NCI-H460 (cell line): ENCODE measurements around the gene AGPAT2. TPM values are rescaled to one million over a fixed set of nuclear protein-coding genes. Genes with fewer than 3 reads are reported as not detected.

ENCODE experiments used
- DNase-seq: peaks from one replicate; pipeline ENCODE4 v3.0.0-alpha.2; 2016; ENCODE audit warnings: low read depth; ENCODE audit errors: extremely low read depth
- total RNA-seq: library from RNA; depleted of rRNA; stranded (reverse); fragments of >200 nt; shearing (Covaris generic); gene quantifications from 2 replicates; pipeline ENCODE4 v1.2.3, GENCODE V29; 2014

AGPAT2 gene
- total RNA-seq, 1 experiment from 2014 or later: 24.5 TPM

- DNase-seq: no peak
Observed at GRCh38 chr9:136703276-136703860, 16.1 kb upstream of the AGPAT2 start.

GRCh38 chr9:136701668-136702053 is 14.4 kb upstream of the AGPAT2 start:
- no peak for DNase-seq

GRCh38 chr9:136700959-136701667 is 13.9 kb upstream of the AGPAT2 start:
- DNase-seq: no peak

- DNase-seq: no peak
Observed at GRCh38 chr9:136700304-136700703, 13.0 kb upstream of the AGPAT2 start.

- no peak for DNase-seq
Observed at GRCh38 chr9:136698635-136699246, 11.5 kb upstream of the AGPAT2 start.

GRCh38 chr9:136697821-136698526 is 10.7 kb upstream of the AGPAT2 start:
- DNase-seq: no peak

GRCh38 chr9:136697146-136697820 is 10.0 kb upstream of the AGPAT2 start:
- no peak for DNase-seq

GRCh38 chr9:136696502-136696901 is 9.2 kb upstream of the AGPAT2 start:
- DNase-seq: no peak

- DNase-seq: no peak
Observed at GRCh38 chr9:136695955-136696354, 8.7 kb upstream of the AGPAT2 start.

- DNase-seq: no peak
Observed at GRCh38 chr9:136695435-136695895, 8.2 kb upstream of the AGPAT2 start.

GRCh38 chr9:136694872-136695247 is 7.6 kb upstream of the AGPAT2 start:
- DNase-seq: no peak

GRCh38 chr9:136694163-136694871 is 7.1 kb upstream of the AGPAT2 start:
- peak; percentile 57 for DNase-seq

- DNase-seq: peak; percentile 64
Observed at GRCh38 chr9:136693490-136694162, 6.4 kb upstream of the AGPAT2 start.

GRCh38 chr9:136693135-136693489 is 5.9 kb upstream of the AGPAT2 start:
- DNase-seq: no peak

- DNase-seq: no peak
Observed at GRCh38 chr9:136692185-136693134, 5.2 kb upstream of the AGPAT2 start.

GRCh38 chr9:136691316-136692184 is 4.3 kb upstream of the AGPAT2 start:
- no peak for DNase-seq

GRCh38 chr9:136690806-136691261 is 3.6 kb upstream of the AGPAT2 start:
- DNase-seq: no peak
